Measurements from ENCODE around the gene UBL4A.

UBL4A gene

GRCh38 chrX:154486396-154487207 is at the start of gene UBL4A:
Gene UBL4A, minus strand, starts transcription at chrX:154486615. Its CDS starts 31 bp downstream, at chrX:154486584.
- DNase-seq = peak; percentile 43

- no peak for DNase-seq
These were observed 49.5 kb upstream of the UBL4A start for GRCh38 chrX:154535892-154536291.

GRCh38 chrX:154534526-154535322 is 48.3 kb upstream of the UBL4A start:
- DNase-seq = peak; percentile 90

- no peak for DNase-seq
These were observed 46.3 kb upstream of the UBL4A start for GRCh38 chrX:154532690-154533089.

GRCh38 chrX:154531626-154532025 is 45.2 kb upstream of the UBL4A start:
- DNase-seq = no peak

GRCh38 chrX:154530286-154530685 is 43.9 kb upstream of the UBL4A start:
- DNase-seq = no peak

GRCh38 chrX:154529206-154529612 is 42.8 kb upstream of the UBL4A start:
- DNase-seq = no peak

GRCh38 chrX:154526901-154527675 is 40.7 kb upstream of the UBL4A start:
- peak; percentile 44 for DNase-seq

GRCh38 chrX:154525606-154526490 is 39.4 kb upstream of the UBL4A start:
- no peak for DNase-seq

GRCh38 chrX:154519389-154519788 is 33.0 kb upstream of the UBL4A start:
- no peak for DNase-seq

- DNase-seq = no peak
These were observed 30.8 kb upstream of the UBL4A start for GRCh38 chrX:154517101-154517781.

GRCh38 chrX:154516656-154517100 is 30.3 kb upstream of the UBL4A start:
- DNase-seq = no peak

GRCh38 chrX:154515966-154516655 is 29.7 kb upstream of the UBL4A start, which contains the start of gene FAM3A:
Gene FAM3A, minus strand, starts transcription at chrX:154516232. Its CDS starts 460 bp downstream, at chrX:154515772.
- DNase-seq = peak; percentile 91

GRCh38 chrX:154515090-154515965 is 28.9 kb upstream of the UBL4A start:
- no peak for DNase-seq

- DNase-seq = no peak
These were observed 27.3 kb upstream of the UBL4A start for GRCh38 chrX:154513716-154514115.

GRCh38 chrX:154512879-154513553 is 26.6 kb upstream of the UBL4A start:
- no peak for DNase-seq

GRCh38 chrX:154511761-154512160 is 25.3 kb upstream of the UBL4A start:
- no peak for DNase-seq

GRCh38 chrX:154509455-154509854 is 23.0 kb upstream of the UBL4A start:
- DNase-seq = no peak

- DNase-seq = no peak
These were observed 21.9 kb upstream of the UBL4A start for GRCh38 chrX:154508384-154508745.

Data from activated gamma-delta T cell treated with Interleukin-2 at 50 U/mL for 16 hours (primary cell).